HG02588 (cell line): ENCODE measurements around the gene SYNE1.
"Not testable (repeated sequence)": the region's sequence is repeated elsewhere in the genome, so short reads cannot be mapped to it uniquely, and the experiment has no call there.

Experiments used
- ATAC-seq: cut with Tn5 transposase; IDR thresholded peaks from one replicate; pipeline ENCODE4 v1.9.1; 2021; ENCODE audit warnings: mild to moderate bottlenecking, moderate library complexity; ENCODE audit not compliant: unreplicated experiment

SYNE1 gene

DNA sequence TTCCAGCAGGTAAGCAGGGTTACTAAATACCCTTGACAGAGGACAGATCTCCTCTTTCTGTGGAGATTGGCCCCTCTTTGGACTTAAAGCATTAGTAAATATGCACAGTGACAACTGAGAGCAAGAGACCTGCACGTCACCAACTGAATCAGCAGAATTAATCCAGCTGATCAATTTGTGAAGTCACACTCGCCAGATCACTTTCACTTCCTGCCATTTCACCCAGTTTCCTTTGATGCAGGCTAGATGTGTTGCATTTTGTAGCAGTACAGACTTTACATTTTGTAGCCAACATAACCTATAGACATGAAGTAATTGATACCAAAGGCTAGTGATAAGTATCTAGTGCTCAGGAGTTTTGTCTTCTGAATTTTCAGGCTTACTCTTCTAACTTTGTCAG lies 11.9 kb downstream of the SYNE1 start:
- ATAC-seq = no peak

DNA sequence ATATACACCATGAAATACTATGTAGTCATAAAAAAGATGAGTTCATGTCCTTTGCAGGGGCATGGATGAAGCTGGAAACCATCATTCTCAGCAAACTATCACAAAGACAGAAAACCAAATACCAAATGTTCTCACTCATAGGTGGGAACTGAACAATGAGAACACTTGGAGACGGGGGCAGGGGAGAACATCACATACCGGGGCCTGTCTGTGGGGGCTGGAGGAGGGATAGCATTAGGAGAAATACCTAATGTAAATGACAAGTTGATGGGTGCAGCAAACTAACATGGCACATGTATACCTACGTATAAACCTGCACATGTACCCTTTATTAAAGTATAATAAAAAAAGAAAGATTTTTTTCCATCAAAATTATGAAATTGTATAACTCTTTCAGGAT lies 22.4 kb downstream of the SYNE1 start:
- ATAC-seq = not testable (repeated sequence)

DNA sequence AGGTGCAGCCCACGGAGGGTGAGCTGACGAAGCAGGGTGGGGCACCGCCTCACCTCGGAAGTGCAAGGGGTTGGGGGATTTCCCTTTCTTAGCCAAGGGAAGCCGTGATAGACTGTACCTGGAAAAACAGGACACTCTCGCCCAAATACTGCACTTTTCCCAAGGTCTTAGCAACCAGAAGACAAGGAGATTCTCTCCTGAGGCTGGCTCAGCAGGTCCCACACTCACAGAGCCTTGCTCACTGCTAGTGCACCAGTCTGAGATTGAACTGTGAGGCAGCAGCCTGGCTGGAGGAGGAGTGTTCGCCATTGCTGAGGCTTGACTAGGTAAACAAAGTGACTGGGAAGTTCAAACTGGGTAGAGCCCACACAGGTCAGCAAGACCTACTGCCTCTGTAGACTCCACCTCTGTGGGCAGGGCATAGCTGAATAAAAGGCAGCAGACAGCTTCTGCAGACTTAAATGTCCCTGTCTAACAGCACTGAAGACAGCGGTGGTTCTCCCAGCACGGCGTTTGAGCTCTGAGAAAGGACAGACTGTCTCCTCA lies 28.0 kb downstream of the SYNE1 start:
- ATAC-seq = no peak

DNA sequence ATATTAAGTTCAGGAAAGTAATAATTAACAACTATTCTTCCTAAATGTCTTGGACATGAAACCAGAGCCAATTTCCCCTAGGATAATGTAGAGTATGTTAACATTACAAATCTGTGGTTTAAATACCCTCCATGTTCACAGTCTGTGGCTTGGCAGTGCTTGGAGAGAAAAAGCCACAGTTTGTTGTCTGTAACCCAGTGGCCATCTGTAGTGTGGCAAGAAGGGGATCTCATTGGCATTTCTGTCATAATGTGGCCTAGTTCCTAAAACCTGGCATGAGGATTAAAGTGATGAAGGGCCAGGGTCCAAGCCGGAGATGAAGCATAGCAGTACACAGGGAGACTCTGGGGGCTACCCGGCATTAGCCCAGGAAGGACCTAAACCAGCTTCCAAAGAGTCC lies 31.2 kb downstream of the SYNE1 start:
- ATAC-seq = no peak

DNA sequence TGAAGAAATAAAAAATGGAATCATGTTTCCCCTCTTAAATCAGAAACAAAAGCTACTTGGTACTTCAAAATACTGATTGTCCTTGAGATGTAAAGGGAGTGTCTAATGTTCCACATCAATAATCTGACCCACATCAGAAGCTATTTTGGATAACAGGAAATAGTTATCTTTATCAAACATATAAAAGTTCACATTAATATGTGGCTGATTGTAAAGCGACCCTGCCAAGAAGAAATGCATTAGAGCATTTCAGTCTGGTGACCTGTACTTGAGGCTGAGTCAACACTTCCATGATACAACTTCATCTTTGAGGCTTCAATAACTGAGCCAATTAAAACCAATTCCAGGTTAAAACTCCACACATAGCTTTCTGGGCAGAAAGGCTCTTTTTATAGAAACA lies 31.8 kb downstream of the SYNE1 start:
- ATAC-seq = no peak

DNA sequence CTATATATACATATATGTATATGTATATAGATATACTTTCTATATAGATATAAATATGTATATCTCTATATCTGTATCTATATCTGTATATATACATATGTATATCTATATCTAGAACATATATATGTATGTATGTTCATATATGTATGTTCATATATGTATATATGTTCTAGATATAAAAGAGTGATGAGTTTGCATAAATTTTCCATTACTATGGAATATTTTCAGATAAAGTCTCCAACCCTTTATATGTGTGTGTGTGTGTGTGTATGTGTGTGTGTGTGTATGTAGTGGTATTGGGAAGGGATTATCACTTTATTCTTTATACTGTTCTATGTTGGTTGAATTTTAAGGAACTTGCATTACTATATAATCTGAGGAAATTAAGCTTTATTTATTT lies 33.3 kb downstream of the SYNE1 start:
- ATAC-seq = no peak

DNA sequence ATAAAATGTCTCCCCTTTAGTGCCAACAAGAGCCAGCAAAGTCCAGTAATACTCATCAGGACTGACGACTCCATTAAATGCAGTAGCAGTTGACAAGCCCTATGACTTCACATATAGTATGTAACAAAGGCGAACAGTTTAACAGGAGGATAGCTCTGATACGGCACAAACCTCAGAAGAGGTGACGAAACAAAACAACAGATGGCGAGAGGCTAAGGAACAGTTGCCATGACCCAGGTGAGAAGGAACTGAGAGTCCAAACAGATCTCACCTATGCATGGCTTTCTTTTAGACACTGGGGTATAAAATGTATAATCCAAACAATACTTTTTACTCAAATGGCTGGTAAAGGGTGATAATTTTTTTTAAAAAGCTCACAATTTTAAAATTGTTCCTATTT lies 37.1 kb downstream of the SYNE1 start:
- ATAC-seq = no peak

DNA sequence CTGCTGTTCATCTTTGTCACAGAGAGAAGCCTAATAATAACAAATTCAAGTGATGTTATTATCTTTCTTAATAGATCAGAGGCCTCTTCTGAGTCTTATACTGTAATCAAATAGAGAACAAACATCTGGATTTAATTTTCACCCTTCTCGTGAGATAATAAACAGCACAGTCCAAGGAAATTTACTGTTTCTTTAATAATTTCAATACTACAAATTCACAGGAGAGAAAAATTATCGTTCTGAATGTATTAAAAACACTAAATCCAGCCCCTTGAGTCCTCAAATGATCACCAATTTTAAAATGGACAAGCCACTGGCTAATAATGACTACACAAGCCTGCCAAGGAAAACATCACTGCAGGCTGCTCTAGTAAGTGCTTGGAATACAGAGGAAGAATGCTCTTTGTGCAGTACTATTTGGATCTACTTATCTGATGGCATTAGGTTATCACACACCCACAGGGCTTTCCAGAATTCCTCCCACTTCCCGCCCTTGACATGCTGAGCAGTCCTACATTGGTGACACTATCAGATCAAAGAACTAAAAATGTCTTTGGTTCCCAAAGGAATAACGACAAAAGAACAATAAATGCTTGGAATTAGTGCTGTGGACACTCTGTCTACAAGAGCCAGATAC lies 38.1 kb downstream of the SYNE1 start:
- no peak for ATAC-seq

DNA sequence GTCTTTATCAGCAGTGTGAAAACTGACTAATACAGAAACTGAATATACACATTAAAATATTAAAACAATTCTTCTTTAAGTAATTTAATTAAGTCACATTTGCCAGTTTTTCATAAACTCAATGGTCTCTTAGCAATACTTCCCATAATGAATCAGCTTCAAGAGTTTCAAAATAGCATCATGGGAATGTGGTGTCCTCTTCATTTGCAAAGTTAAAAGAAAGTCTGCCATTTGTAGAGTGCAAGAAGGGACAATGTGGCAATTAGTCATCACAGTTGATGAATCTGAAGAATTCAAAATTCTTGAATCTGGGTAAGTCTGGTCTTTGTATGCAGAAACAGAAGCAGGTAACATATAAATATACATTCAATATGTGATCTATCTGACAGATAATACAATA lies 38.7 kb downstream of the SYNE1 start:
- ATAC-seq = no peak

DNA sequence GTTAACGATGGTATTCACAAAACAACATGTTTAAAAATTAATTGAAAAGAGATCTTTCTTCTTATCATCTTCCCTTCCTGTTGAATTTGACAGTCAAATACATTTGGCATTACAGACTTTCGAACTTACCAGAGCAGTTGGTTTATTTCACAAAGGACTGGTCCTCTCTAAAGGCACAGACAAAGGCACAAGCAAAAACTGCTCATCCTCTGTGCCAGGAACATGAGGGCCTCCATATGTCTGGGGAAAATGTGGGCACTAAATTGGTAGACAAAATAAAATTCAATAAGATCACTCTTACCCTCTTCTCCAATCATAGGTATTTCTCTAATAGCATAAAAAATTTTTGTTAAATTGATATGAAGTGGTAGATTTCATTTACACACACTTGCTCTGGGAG lies 40.4 kb downstream of the SYNE1 start:
- no peak for ATAC-seq

DNA sequence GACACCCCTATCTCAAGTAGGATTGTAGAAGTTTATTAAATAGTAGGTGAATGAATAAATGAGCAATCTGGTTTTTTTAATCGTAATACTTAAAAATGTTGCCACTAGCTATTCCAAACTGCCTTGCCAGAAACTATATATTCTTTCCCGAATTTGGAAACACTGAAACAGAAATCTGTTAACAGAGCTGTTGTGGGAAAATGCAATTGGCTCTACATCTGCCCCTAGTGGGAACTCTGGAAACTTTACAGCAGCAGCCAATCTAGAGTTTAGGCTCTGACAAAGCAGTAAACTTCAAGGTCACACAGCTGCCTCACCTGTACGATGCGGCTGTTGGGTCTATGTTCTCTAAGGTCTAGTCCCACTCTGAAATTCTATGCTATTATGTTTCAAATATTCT lies 41.7 kb downstream of the SYNE1 start:
- ATAC-seq = no peak

DNA sequence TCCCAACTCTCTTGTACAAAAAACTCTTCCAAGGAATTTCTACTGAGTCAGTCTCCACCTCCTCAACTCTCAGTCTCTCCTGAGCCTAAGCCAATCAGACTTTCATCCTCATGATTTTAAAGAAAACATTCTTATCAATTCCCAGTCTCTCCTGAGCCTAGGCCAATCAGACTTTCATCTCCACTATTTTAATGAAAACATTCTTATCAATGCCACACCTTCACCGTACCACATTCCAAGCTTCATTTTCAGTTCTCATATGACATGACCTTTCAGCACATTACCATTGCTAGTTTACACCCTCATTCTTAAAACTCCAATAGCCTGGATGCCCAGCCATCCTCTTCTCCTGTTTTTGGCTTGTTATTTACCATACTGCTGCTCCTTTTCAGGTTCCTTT lies 42.5 kb downstream of the SYNE1 start:
- ATAC-seq = no peak

DNA sequence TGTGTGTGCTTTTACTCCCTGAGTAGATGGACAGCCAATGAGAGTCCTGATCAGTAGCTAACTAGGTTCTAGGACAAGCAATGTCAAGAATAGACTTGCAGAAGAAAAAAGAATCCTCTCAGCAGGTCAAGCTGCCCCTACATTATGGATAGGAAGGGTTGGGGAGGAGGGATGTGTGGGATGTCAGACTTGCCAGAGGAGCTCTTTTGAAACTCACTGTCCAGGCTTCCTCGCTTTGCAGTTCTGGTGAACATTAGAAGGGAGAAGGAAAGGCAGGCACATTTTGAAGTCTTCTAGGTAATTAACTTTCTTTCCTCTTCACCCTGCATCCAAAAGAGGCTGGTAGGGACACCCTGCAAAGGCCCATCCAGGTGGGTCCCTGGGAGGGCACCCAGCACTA lies 48.7 kb downstream of the SYNE1 start:
- no peak for ATAC-seq

DNA sequence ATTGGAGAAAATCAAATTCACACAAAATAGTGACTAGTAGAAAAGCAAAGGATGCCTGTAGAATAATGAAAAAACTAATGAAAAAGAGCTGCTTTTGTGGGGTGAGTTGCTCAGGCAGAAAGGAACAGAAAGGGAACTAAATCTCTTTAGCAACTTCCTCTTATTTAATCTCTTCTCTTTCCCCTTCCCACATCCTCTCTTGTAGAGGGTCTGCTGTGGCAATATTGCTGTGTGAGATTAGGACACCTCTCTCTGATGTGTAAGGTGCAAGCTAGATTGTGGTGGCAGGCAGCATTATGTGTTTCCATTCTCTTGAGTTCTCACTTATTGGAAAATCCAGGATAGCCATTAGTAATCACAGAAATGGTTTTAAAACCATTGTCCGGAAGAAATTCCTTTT lies 49.7 kb downstream of the SYNE1 start:
- no peak for ATAC-seq

DNA sequence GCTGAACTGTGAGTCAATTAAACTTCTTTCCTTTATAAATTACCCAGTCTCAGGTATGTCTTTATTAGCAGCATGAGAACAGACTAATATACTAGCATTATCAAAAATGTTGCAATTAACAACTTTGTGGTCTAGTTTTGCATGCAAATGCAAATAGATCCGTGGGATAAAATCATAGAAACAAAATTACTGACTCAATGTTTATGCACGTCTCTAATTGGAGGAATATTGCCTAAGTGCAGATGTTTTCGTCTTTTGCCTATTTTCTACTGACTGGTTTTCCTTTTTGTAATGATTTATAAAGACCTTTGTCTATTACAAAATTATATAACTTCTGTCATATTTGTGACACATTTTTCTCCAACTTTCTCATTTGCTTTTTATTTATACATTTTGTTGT lies 51.9 kb downstream of the SYNE1 start:
- no peak for ATAC-seq

DNA sequence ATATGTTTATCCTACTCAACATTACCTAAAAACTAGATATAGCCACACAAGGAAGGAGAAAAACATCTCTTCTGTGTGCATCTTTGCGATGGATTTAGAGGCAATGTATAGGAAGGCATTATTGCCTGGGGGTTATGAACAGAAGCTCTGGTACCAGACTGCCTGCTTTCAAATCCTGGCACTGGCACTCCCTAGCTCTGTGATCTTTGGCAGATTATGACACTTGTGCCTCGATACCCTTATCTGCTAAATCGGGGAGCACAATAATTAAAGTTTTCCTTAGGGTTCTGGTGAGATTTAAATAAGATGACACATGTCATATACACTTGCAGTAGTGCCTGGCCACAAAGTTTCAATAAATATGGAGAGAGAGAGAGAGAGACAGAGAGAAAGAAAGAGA lies 53.3 kb downstream of the SYNE1 start:
- no peak for ATAC-seq

DNA sequence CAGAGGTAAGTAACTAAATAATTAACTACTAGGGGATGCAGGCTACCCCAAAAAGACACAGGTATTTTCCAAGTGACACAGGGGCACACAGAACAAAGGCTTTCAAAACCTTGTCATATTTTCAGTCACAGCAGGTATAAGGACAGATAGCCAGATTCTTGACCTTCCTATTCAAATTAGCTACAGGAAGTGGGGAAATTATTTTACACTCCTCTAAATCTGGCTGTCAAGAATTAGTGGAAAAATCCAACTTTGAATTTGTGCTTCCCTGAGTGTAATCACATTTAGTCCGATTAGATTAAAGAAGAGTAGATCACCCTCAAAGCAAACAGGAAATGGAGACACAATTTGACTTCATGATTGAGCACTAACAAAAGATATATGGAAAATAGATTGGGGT lies 60.6 kb downstream of the SYNE1 start:
- ATAC-seq = no peak

DNA sequence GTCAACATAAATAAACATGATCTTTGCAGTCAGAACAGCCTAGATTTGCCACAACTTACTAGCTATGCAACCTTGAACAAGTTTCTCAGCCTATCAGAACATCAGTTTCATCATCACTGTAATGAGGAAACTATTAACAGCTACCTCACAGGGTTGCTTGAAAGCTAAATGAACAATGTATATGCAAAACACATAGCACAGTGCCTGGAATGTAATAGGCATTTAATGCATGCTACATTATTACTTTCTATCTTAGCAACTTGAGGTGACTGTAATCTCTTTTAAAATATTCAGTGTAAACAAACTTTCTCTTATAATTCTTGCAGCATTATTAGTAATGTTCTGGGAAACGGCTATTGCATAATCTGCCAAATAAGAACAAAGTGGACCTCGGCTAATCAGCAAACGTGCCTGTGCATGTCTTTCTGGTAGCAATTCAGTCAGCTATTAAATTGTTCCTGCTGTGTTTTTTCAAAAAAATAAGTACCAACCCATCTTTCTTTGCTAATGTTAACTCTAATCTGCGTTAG lies 61.5 kb downstream of the SYNE1 start:
- no peak for ATAC-seq

DNA sequence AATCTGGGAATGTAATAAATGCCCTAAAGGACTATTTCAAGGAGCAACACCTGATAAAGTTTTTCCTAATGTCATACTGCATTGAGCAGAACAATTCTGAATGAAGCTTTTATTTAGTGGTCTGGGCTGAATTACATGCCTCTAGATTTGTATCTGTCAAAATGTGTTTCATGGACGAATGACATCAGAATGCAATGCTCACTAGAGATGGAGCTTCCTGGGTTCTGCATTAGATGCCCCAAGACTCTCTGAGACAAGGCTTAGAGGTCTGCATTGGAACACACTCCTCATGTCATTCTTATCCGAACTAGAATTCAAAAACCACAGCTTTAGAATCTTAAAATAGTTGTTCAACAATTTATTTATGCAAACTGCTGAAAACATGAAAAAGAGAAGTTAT lies 62.0 kb downstream of the SYNE1 start:
- no peak for ATAC-seq

DNA sequence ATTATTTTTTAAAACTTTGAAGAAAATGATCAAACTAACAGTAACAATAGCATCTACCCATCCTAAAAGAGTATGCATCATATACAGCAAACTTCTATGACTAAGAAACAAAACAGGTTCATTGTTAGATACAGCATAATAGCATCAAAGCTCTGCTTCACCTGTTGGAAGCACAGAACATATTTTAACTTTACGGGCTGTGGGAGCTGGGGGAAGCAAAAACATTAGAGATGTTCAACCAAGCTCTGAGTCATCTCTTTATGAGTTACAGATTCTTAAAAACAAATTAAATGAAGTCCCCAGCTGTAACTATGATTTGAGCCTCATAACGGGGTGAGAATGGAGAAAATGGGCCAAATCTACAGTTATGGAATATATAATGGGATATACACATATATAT lies 63.4 kb downstream of the SYNE1 start:
- no peak for ATAC-seq

DNA sequence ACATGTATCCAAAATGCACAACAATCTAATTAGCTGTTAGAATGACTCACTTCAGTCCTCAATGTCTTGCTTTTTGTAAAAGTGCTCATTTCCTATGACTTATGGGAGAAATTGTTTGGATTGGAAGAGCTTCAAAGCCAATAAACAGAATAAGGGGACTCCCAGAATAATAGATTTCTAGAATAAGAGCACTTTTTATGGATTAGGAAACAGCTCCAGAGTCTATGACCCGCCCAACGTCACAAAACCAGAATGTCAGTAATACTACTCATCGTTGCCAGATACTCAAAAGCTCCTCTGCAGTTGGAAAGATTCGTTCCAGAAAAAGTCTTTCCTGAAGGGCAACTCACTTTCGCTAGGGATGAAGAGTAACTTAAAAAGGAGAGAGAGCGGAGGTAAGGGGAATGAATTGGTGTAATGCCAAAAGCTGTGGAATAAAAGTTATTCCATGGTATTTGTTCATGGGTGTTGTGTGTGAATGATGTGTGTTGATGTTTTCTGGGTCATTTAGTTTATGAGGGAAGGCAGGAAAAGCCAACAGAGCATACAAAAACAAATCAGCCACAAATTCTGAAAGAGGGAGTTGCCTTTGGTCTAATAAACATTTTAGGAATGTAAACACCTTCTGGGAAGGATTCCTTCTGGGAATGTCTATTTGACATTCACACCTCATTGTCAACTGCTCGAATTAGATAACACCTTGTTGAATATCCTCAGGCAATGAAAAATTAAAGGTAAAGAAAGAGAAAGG lies 64.6 kb downstream of the SYNE1 start:
- ATAC-seq = no peak

DNA sequence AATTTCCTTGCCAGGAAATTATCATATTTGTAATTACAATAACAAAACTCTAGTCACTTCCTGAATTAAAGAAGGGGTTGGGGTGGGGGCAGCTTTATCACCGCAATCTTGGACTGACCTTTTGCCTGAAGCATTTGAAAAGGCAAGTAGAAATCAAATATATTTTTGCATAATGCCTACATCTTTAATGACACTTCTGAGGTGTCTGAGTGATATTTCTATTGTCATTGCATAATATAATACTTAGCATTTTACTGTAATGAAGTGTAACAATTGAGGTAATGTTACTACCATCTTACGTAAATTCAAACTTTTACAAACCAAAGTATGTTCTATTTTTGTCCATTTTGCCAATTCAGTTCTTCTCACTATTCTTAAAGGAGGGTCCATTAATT lies 65.2 kb downstream of the SYNE1 start:
- no peak for ATAC-seq
